ENCODE data around the gene ANKZF1.

DNA sequence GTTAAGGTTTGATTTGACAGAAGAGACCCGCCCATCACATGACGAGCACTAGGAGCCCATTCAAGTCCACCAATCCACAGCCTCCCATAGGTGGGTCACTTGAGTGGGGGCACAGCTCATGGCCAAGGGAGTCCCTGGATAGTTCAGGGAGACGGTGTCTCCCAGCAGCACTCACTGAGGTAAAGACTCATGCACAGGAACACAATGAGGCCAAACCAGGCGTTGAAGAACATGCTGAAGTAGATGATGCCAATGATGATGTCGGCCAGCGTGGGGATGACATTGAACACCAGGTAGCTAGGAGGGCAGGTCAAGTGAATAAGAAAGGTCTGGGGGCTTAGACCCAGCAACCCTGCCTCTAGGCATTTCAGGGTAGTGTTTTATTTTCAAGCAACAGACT is 14.8 kb upstream of the ANKZF1 start:
- TF ChIP-seq EZH2 (IDR thresholded peaks at IDR 0.05; ENCODE audit: insufficient read depth, poor library complexity, severe bottlenecking), result no peak
- TF ChIP-seq EZH2phosphoT487 (IDR thresholded peaks at IDR 0.05; ENCODE audit: insufficient read depth, low read depth), result no peak
